Left lung (tissue), 10 donors: ENCODE data around the gene CRYGN. TPM values are rescaled to one million over a fixed set of nuclear protein-coding genes. Genes with fewer than 3 reads are reported as not detected.
A peak's percentile ranks its signal among the peaks of the same experiment; 100 is the strongest.

Experiments used
- ATAC-seq: fragments of 200-7000 bp; cut with Tn5 transposase; one replicate; pipeline ENCODE4 v1.9.1; 2020; ENCODE audit warnings: moderate library complexity
- DNase-seq, 4 donors: peaks; one replicate each; pipeline ENCODE4 v3.0.0-alpha.2; 2013 to 2020
- H3K27ac ChIP-seq, 2 donors: fragments of 200-600 bp; sonication (generic) in 1 of 2; one replicate each; pipeline versions ENCODE4 v1.5.0 to v1.8.0; 2020 to 2021
- H3K27me3 ChIP-seq, 2 donors: fragments of 200-600 bp; sonication (generic) in 1 of 2; one replicate each; pipeline versions ENCODE4 v1.5.0 to v1.8.0; 2020 to 2021
- H3K36me3 ChIP-seq, 2 donors: fragments of 200-600 bp; sonication (generic) in 1 of 2; one replicate each; pipeline versions ENCODE4 v1.5.0 to v1.8.0; 2020 to 2021
- H3K4me1 ChIP-seq, 2 donors: fragments of 200-600 bp; one replicate each; pipeline ENCODE4 v1.8.0; 2021
- H3K4me3 ChIP-seq, 2 donors: fragments of 200-600 bp; sonication (generic) in 1 of 2; one replicate each; pipeline versions ENCODE4 v1.5.0 to v1.8.0; 2020 to 2021; ENCODE audit warnings: mild to moderate bottlenecking in 1 of 2
- H3K9me3 ChIP-seq, 2 donors: fragments of 200-600 bp; sonication (generic) in 1 of 2; one replicate each; pipeline versions ENCODE4 v1.5.0 to v1.8.0; 2020 to 2021
- intact Hi-C, 2 donors: fragments of 100-400 bp; cut with DNase I; formaldehyde crosslinking; loops; one replicate each; pipeline versions ENCODE4 v1.11.2 to v1.14.2; 2022
- polyA plus RNA-seq, 6 donors: library from polyadenylated mRNA; unstranded; fragments of 120-200 nt; gene quantifications; one replicate each; pipeline ENCODE4 v1.2.1, GENCODE V29; 2013; ENCODE audit not compliant: insufficient read length in 6 of 6
- total RNA-seq, 2 donors: library from RNA; stranded (reverse); fragmentation: NEBNext Ultra II Directional; extraction: Animal tissue kit (Norgen Biotek cat#: 25700); gene quantifications; one replicate each; pipeline ENCODE4 v1.2.1, GENCODE V29; 2021
- TF ChIP-seq, protein P1 (sequence below), 2 donors: fragments of 200-600 bp; sonication (generic) in 1 of 2; IDR thresholded peaks; one replicate each; pipeline versions ENCODE4 v1.5.0 to v1.8.0; 2021; ENCODE audit warnings: antibody characterized with exemption in 2 of 2
- donor health status: DM: no; HTN: yes; CAD: no.
- donor health status: DM: no; HTN: no; CAD: no.

Gene CRYGN
- total and polyA plus RNA-seq, 8 donors, result 0.34 to 0.75 (median 0.56) TPM; not detected in 2

DNA sequence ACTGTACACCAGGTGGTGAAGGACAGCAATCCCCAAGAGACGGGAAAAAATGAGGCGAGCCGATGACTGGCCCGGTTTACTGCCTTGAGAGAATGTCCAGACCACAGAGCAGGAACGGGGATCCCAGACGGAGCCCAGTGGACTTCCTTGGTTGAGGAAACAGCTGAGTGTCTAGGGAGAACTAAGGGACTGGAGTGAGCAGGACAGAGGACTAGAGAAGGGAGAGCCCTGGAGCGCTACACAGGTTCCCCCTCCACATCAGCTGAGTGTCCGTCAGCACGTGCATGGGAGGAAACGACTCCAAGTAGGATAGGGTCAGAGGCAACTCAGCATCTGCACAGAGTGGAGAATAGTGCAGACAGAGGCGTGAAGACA lies 23.0 kb downstream of the CRYGN start:
- H3K4me3 ChIP-seq, result no peak overlapping the region
- H3K27me3 ChIP-seq, result peaks cover 0 to 19% of the 10 kb centered on the region in 2 donors
- peaks cover 0 to 18% of the 10 kb centered on the region in 2 donors for H3K9me3 ChIP-seq
- no peaks in the 10 kb centered on the region for H3K36me3 ChIP-seq
- DNase-seq (peak in 1 of 4 donors; percentile 60), ATAC-seq (peak; percentile 51)
- H3K4me1 ChIP-seq, result peaks cover 0 to 13% of the 10 kb centered on the region in 2 donors
- TF ChIP-seq, protein P1, sequence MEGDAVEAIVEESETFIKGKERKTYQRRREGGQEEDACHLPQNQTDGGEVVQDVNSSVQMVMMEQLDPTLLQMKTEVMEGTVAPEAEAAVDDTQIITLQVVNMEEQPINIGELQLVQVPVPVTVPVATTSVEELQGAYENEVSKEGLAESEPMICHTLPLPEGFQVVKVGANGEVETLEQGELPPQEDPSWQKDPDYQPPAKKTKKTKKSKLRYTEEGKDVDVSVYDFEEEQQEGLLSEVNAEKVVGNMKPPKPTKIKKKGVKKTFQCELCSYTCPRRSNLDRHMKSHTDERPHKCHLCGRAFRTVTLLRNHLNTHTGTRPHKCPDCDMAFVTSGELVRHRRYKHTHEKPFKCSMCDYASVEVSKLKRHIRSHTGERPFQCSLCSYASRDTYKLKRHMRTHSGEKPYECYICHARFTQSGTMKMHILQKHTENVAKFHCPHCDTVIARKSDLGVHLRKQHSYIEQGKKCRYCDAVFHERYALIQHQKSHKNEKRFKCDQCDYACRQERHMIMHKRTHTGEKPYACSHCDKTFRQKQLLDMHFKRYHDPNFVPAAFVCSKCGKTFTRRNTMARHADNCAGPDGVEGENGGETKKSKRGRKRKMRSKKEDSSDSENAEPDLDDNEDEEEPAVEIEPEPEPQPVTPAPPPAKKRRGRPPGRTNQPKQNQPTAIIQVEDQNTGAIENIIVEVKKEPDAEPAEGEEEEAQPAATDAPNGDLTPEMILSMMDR (IDR thresholded peaks at IDR 0.05), result no peak
- intact Hi-C loops, result no loop called here
- no peak overlapping the region for H3K27ac ChIP-seq

DNA sequence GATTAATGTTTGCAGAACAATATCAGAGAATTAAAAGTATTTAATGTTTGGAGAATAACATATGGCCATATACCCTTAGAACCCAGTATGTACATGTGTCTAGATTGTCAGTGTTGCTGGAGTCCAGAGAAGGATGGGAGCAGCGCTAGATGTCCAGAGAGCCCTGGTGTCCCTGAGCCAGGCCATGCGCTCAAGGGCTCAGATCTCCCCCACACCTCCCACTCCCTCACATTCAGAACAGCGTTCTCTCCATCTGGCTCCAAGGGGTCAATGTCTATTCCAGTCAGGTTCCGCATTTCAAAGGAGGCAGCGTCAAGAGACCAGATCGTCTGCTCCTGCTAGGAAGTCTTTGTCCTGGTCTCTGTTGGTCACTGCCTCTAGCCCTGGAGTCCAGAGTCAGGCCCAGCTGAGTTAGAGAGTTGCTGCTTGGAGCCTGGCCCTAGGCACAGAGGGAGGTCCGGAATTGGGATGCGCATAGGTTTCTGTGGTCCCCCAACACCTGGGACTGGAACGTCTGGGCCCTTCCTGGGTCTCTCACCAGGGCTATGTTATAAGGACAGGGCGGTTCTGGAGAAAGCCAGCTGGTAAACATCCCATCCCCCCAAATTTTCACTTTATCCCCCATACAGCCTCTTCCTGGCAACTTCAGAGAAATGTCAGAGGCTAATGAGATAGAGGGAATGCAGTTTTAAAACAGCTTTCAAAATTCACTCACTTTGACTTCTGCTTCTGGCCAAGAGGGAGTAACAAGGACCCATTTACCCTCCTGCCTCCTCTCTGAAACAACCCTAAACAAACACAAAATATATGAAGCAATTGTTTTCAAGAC lies 23.6 kb downstream of the CRYGN start:
- no peak for ATAC-seq
- TF ChIP-seq, protein P1 (IDR thresholded peaks at IDR 0.05), result no peak

DNA sequence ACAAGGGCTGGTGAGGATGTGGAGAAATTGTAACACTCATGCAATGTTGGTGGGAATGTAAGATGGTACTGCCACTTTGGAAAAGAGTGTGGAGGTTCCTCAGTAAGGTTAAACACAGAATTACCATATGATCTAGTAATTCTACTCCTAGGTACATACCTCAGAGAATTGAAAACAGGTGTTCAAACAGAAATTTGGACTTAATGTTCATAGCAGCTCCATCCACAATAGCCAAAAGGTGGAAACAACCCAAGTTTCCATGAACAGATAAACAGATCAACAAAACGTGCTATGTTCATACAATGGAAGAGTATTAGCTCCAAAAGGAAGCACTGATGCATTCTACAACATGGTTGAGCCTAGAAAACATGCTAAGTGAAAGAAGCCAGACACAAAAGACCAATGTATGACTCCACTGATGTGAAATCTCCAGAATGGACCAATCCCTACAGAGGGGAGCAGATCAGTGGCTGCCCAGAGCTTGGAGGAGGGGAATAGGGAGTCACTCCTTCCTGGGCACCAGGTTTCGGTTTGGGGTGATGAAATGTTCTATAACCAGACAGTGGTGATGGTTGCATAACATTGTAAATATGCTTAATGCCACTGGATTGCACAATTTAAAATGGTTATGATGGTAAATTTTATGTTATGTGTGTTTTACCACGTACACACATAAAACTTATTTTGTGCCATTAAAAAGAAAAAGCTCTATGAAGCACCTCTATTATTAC lies 24.4 kb downstream of the CRYGN start:
- no peak for DNase-seq
- intact Hi-C loops, result no loop called here

More for the DNA sequence above, 23.6 kb downstream of the CRYGN start:
- intact Hi-C loops, result no loop called here
- Histone ChIP-seq H3K4me3 (no peak overlapping the region), H3K9me3 (peaks cover 0 to 17% of the 10 kb centered on the region in 2 donors), H3K27me3 (peaks cover 4 to 25% of the 10 kb centered on the region in 2 donors), H3K4me1 (peaks cover 0 to 13% of the 10 kb centered on the region in 2 donors), H3K27ac (no peak overlapping the region), H3K36me3 (no peaks in the 10 kb centered on the region)
- peak in 1 of 4 donors; percentile 68 for DNase-seq

DNA sequence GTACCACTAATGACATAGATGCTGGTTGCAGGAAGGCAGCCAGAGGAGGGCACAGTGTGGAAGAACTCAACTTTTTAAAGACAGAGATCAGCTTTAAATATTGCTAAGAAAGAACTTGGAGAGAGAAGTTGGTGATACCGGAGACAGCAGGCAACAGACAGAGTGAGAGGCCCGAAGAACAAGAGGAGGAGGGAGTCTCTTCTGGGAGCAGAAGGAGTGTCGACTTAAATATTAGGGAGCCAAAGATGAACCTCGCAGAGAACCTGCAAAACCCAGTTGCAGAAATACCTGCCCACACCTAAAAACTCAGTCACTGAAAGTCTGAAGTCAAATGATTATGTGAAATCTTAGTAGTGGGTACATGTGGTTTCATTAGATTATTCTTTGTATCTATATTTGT lies 26.7 kb downstream of the CRYGN start:
- ATAC-seq, result no peak
- H3K9me3 ChIP-seq, result no peaks in the 10 kb centered on the region
- H3K27me3 ChIP-seq, result peaks cover 33 to 56% of the 10 kb centered on the region in 2 donors
- H3K36me3 ChIP-seq, result no peaks in the 10 kb centered on the region
- peaks cover 13 to 35% of the 10 kb centered on the region in 2 donors for H3K4me1 ChIP-seq
- intact Hi-C loops, result no loop called here
- no peak overlapping the region for H3K4me3 ChIP-seq
- TF ChIP-seq, protein P1 (IDR thresholded peaks at IDR 0.05), result no peak
- DNase-seq, result no peak
- H3K27ac ChIP-seq, result no peak overlapping the region

More for the DNA sequence above, 24.4 kb downstream of the CRYGN start:
- no peak overlapping the region for H3K4me3 ChIP-seq
- TF ChIP-seq, protein P1 (IDR thresholded peaks at IDR 0.05), result no peak
- H3K27me3 ChIP-seq, result peaks cover 10 to 33% of the 10 kb centered on the region in 2 donors
- H3K4me1 ChIP-seq, result peaks cover 0 to 14% of the 10 kb centered on the region in 2 donors
- no peaks in the 10 kb centered on the region for H3K36me3 ChIP-seq
- peaks cover 0 to 17% of the 10 kb centered on the region in 2 donors for H3K9me3 ChIP-seq
- no peak overlapping the region for H3K27ac ChIP-seq
- peak; percentile 77 for ATAC-seq

DNA sequence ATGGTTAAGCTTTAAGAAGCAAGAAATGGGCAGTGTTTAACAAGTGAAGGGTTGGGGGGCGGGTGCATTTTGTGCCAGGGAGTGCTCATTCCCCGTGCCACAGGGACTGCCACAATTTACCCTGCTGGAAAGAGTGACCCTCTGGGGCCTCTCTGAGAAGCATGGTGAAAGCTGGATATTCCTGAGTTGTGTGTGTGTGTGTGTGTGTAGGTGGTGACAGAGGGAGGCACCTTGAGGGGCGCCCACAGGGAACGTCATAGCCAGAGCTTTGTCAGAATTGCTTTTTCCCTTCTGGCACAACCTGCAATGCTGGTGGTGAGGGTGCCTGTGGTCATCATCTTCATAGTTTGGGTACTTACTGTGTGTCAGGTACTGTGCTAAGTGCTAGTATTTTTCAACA lies 27.6 kb downstream of the CRYGN start:
- Histone ChIP-seq H3K4me3 (no peak overlapping the region), H3K36me3 (no peaks in the 10 kb centered on the region), H3K27me3 (peaks cover 33 to 65% of the 10 kb centered on the region in 2 donors), H3K27ac (no peak overlapping the region), H3K4me1 (peaks cover 13 to 35% of the 10 kb centered on the region in 2 donors), H3K9me3 (no peaks in the 10 kb centered on the region)
- DNase-seq (no peak), ATAC-seq (no peak)
- TF ChIP-seq, protein P1 (IDR thresholded peaks at IDR 0.05), result no peak
- intact Hi-C loops, result no loop called here
